Karpas-422 (cell line): ENCODE measurements around the gene TMEM117. TPM values are rescaled to one million over a fixed set of nuclear protein-coding genes. Genes with fewer than 3 reads are reported as not detected.
"Not testable (repeated sequence)": the region's sequence is repeated elsewhere in the genome, so short reads cannot be mapped to it uniquely, and the experiment has no call there.

Experiments
- DNase-seq: peaks from one replicate; pipeline ENCODE4 v3.0.0-alpha.2; 2015
- H2AFZ ChIP-seq: fragments of 200-600 bp; sonication (generic); 2 replicates; pipeline ENCODE4 v1.6.1; 2014; ENCODE audit warnings: antibody characterized with exemption, low read length, mixed read lengths
- H3K27ac ChIP-seq: fragments of 200-600 bp; sonication (generic); 2 replicates; pipeline ENCODE4 v1.5.1; 2014; ENCODE audit warnings: mild to moderate bottlenecking, low read length, moderate library complexity
- H3K27me3 ChIP-seq: fragments of 200-600 bp; sonication (generic); 2 replicates; pipeline ENCODE4 v1.6.1; 2014; ENCODE audit warnings: low read length, mixed read lengths
- H3K36me3 ChIP-seq: fragments of 200-600 bp; sonication (generic); 2 replicates; pipeline ENCODE4 v1.6.1; 2014; ENCODE audit warnings: low read length, mixed read lengths; ENCODE audit not compliant: insufficient read depth
- H3K4me1 ChIP-seq: fragments of 200-600 bp; sonication (generic); 2 replicates; pipeline ENCODE4 v1.6.1; 2014; ENCODE audit warnings: mild to moderate bottlenecking, low read length, mixed read lengths
- H3K4me2 ChIP-seq: fragments of 200-600 bp; sonication (generic); 2 replicates; pipeline ENCODE4 v1.6.1; 2014; ENCODE audit warnings: low read length, low read depth, mild to moderate bottlenecking; ENCODE audit not compliant: poor library complexity, severe bottlenecking
- H3K4me3 ChIP-seq: fragments of 200-600 bp; sonication (generic); 2 replicates; pipeline ENCODE4 v1.5.1; 2014; ENCODE audit warnings: mild to moderate bottlenecking, antibody characterized with exemption, low read length, mixed read lengths
- H3K79me2 ChIP-seq: fragments of 200-600 bp; sonication (generic); 2 replicates; pipeline ENCODE4 v1.6.1; 2014; ENCODE audit warnings: mild to moderate bottlenecking, low read length, mixed read lengths
- H3K9ac ChIP-seq: fragments of 200-600 bp; sonication (generic); 2 replicates; pipeline ENCODE4 v1.6.0; 2014; ENCODE audit warnings: low read length
- H3K9me2 ChIP-seq: fragments of 200-600 bp; sonication (generic), shearing (Covaris generic); replicated peaks from 2 replicates; pipeline ENCODE4 v1.6.0; 2014; ENCODE audit warnings: mild to moderate bottlenecking, low read length, moderate library complexity; ENCODE audit not compliant: insufficient read depth
- H3K9me3 ChIP-seq: fragments of 300-700, 200-600 bp; sonication (generic); 2 replicates; pipeline ENCODE4 v1.6.1; 2014; ENCODE audit warnings: low read length, mixed read lengths
- H4K20me1 ChIP-seq: fragments of 200-600 bp; sonication (generic); 2 replicates; pipeline ENCODE4 v1.6.1; 2014; ENCODE audit warnings: mild to moderate bottlenecking, antibody characterized with exemption, low read length, low read depth; ENCODE audit not compliant: insufficient read depth
- total RNA-seq: library from RNA; depleted of rRNA; stranded (reverse); fragments of >200 nt; shearing (Covaris generic); gene quantifications from 2 replicates; pipeline ENCODE4 v1.2.3, GENCODE V29; 2014; ENCODE audit warnings: low replicate concordance

Gene TMEM117
- total RNA-seq, 1 experiment from 2014 or later: 13.3 TPM

GRCh38 chr12:44370982-44371381 is 535.1 kb downstream of the TMEM117 start:
- Histone ChIP-seq H3K9me2 (no peaks in the 10 kb centered on the region), H3K9ac (no peak overlapping the region), H3K4me2 (no peak overlapping the region), H4K20me1 (no peaks in the 10 kb centered on the region), H3K4me3 (no peak overlapping the region), H3K79me2 (no peaks in the 10 kb centered on the region), H3K36me3 (no peaks in the 10 kb centered on the region), H2AFZ (no peak overlapping the region), H3K9me3 (no peaks in the 10 kb centered on the region), H3K27ac (no peak overlapping the region), H3K27me3 (no peaks in the 10 kb centered on the region), H3K4me1 (peaks cover 5% of the 10 kb centered on the region)
- DNase-seq: no peak

DNA sequence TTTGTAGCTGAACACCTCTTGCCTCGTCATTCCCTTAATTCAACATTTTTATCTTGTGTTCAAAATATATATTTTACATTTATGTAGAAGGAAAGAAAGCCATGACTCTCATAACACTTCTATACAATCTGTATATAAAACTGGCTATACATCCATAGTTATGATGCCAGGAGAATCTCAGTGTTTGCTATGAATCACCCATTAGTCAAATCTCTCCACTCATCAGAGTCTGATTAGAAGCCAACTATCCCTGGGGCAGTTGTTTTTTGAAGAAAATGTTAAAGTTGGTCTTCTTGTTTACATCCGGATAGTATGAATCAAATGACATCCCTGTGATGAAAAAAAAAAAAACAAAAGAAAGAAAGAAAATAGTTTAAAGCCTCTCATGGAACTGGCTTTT is 536.4 kb downstream of the TMEM117 start:
- H3K4me1 ChIP-seq: peaks cover 5% of the 10 kb centered on the region
- H3K9me3 ChIP-seq: no peaks in the 10 kb centered on the region
- no peaks in the 10 kb centered on the region for H3K79me2 ChIP-seq
- no peak overlapping the region for H3K9ac ChIP-seq
- no peaks in the 10 kb centered on the region for H3K36me3 ChIP-seq
- H3K4me2 ChIP-seq: no peak overlapping the region
- no peaks in the 10 kb centered on the region for H4K20me1 ChIP-seq
- no peaks in the 10 kb centered on the region for H3K9me2 ChIP-seq
- H3K27ac ChIP-seq: no peak overlapping the region
- DNase-seq: no peak
- no peaks in the 10 kb centered on the region for H3K27me3 ChIP-seq
- no peak overlapping the region for H2AFZ ChIP-seq
- H3K4me3 ChIP-seq: no peak overlapping the region

DNA sequence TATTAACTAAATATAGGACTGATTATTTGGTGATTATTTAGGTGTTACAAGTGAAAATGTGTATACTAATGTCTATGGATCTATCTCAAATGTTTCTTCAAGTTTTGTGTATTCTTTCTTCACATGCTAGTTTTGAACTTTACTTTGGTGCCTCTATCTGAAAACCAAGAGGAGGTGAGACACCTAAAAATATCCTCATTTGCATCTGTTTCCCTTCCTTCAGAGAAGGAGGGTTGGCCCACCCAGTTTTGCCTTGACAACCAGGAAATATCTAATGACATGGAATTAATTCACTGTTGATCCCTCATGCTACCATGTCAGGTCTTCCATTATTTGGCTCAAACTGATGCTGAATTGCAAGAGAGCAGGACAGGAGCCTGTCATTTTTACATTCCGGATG is 539.8 kb downstream of the TMEM117 start:
- H3K9me2 ChIP-seq: no peaks in the 10 kb centered on the region
- H3K27me3 ChIP-seq: no peaks in the 10 kb centered on the region
- no peaks in the 10 kb centered on the region for H3K36me3 ChIP-seq
- H3K4me2 ChIP-seq: no peak overlapping the region
- no peak overlapping the region for H3K9ac ChIP-seq
- H3K27ac ChIP-seq: no peak overlapping the region
- H3K4me1 ChIP-seq: peaks cover 5% of the 10 kb centered on the region
- no peaks in the 10 kb centered on the region for H4K20me1 ChIP-seq
- no peak overlapping the region for H2AFZ ChIP-seq
- H3K4me3 ChIP-seq: no peak overlapping the region
- H3K9me3 ChIP-seq: no peaks in the 10 kb centered on the region
- H3K79me2 ChIP-seq: no peaks in the 10 kb centered on the region
- DNase-seq: no peak

DNA sequence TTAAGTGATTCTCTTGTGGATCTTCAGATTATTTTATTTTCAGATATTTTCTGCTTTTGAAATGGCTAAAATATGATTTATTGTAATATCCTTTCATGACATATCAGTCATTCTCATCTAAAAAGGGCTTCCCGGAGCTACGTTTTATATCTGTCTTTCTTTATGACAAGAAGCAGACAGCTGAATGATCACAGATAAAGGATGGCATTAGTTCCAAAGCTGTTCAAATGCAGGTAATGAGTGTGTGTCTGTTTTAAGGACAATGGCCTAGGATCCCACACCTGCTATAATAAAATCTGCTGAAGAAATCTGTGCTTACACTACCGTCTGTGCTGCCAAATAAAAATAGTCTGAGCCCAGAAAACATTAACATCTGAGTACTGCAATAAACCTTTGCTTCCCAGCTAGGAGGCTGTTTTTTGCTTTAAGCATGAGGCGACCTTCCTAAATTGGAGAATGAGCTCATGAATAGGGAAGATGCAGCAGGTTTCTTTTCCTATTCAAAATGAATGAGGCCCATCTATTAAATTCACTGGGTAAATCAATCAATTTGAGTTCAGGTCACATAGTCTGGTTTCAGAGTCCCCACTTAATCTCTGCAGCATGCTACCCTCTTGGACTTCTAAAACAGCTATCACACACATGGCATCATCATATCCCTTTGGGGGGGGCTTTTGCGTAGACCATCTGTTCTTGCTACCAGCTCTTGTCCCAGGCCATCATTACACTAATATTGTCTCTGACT is 541.7 kb downstream of the TMEM117 start:
- Histone ChIP-seq H3K79me2 (no peaks in the 10 kb centered on the region), H3K4me1 (peaks cover 5% of the 10 kb centered on the region), H4K20me1 (no peaks in the 10 kb centered on the region), H3K9me3 (no peaks in the 10 kb centered on the region), H3K27ac (no peak overlapping the region), H3K9ac (no peak overlapping the region), H3K36me3 (no peaks in the 10 kb centered on the region), H3K4me3 (no peak overlapping the region), H3K9me2 (no peaks in the 10 kb centered on the region), H3K27me3 (no peaks in the 10 kb centered on the region), H2AFZ (no peak overlapping the region), H3K4me2 (no peak overlapping the region)
- DNase-seq: no peak

- H3K79me2 ChIP-seq, H3K9ac ChIP-seq, H3K36me3 ChIP-seq, H2AFZ ChIP-seq, H3K4me1 ChIP-seq, DNase-seq, H3K9me2 ChIP-seq, H3K4me2 ChIP-seq, H3K9me3 ChIP-seq, H3K27ac ChIP-seq, H3K27me3 ChIP-seq, H3K4me3 ChIP-seq, H4K20me1 ChIP-seq: not testable (repeated sequence)
Measured at GRCh38 chr12:44379113-44379512, 543.2 kb downstream of the TMEM117 start.

GRCh38 chr12:44379831-44380230 is 544.0 kb downstream of the TMEM117 start:
- Histone ChIP-seq H3K27me3 (no peaks in the 10 kb centered on the region), H3K9me3 (no peaks in the 10 kb centered on the region), H3K9me2 (no peaks in the 10 kb centered on the region), H2AFZ (no peak overlapping the region), H3K9ac (no peak overlapping the region), H3K27ac (no peak overlapping the region), H3K36me3 (no peaks in the 10 kb centered on the region), H3K4me3 (no peak overlapping the region), H3K4me1 (peaks cover 5% of the 10 kb centered on the region), H3K4me2 (no peak overlapping the region), H4K20me1 (no peaks in the 10 kb centered on the region), H3K79me2 (no peaks in the 10 kb centered on the region)
- DNase-seq: no peak

DNA sequence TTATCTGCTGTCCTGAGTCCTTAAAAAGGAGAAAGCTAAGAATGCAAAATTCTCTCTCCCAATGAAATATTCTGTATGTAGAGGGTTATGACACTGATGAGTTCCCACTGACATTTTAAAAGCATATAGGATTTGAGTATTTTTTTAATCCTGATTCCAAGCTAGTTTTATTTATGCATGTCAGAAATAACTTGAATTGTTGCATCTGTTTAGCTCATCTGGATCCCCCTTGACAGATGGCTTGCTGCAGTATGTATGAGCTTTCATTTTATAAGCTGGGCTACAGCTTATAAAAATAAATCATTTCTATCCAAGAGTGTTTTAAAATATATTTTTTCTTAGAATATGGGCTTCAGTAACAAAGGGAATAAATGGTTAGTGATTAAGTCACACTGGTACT is 545.0 kb downstream of the TMEM117 start:
- Histone ChIP-seq H4K20me1 (no peaks in the 10 kb centered on the region), H3K4me2 (no peak overlapping the region), H3K79me2 (no peaks in the 10 kb centered on the region), H3K27me3 (no peaks in the 10 kb centered on the region), H3K9me3 (no peaks in the 10 kb centered on the region), H3K9ac (no peak overlapping the region), H3K36me3 (no peaks in the 10 kb centered on the region), H2AFZ (no peak overlapping the region), H3K9me2 (no peaks in the 10 kb centered on the region), H3K4me3 (no peak overlapping the region), H3K27ac (no peak overlapping the region), H3K4me1 (peaks cover 1% of the 10 kb centered on the region)
- DNase-seq: no peak

- Histone ChIP-seq H4K20me1 (no peaks in the 10 kb centered on the region), H3K27ac (no peak overlapping the region), H3K27me3 (no peaks in the 10 kb centered on the region), H3K4me2 (no peak overlapping the region), H3K9me2 (no peaks in the 10 kb centered on the region), H3K36me3 (no peaks in the 10 kb centered on the region), H2AFZ (no peak overlapping the region), H3K9me3 (no peaks in the 10 kb centered on the region), H3K79me2 (no peaks in the 10 kb centered on the region), H3K9ac (no peak overlapping the region), H3K4me3 (no peak overlapping the region), H3K4me1 (no peaks in the 10 kb centered on the region)
- DNase-seq: no peak
Measured at GRCh38 chr12:44381341-44381740, 545.5 kb downstream of the TMEM117 start.
